ENCODE measurements around the gene ARPP19. TPM values are rescaled to one million over a fixed set of nuclear protein-coding genes. Genes with fewer than 3 reads are reported as not detected.

Gene ARPP19
- total RNA-seq, 1 experiment from 2014 or later, result 203 TPM

DNA sequence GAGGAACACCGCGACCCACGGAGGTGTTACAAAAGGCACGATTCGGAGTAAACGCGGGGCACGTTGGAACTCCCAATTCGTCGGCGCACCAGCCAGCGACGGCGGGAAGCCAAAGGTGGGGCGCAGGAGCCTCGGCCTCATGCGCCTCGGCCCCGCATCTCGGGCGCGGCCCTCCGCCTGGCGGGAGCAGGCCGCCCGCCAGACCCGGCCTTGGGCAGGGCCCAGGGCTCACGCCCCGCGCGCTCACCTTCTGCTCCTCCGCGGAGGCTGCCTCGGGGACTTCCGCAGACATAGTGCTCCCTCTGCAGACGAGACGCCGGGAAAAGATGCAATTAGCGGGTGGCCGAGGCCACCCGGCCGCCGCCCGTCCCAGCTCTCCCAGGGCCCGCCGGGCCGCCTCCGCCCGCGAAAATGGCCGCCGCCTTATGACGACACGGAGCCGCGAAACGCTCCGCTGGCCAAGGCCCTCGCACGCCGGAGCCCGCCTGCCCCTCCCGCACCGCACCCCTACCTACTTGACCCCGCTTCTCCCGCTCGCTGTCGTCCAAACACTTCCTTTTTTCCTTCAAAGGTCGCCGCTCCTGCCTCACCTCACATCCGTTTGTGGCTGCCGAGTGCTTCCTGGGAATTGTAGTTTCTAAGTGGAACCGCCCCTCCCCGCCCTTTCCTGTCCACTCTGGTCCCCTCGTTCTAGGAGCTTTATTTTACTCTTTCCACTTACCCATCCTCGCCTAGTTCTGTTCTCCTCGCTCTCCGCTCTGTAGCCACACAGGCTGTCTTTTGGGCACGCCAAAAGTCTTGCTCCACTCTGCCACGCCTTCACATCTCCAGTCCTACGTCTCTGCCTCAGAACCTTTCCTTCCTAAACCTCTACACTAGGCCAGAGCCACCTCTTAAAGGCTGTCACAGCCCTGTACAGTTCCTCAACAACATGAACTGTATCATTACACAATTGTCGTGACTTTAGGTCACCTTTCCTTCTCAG lies at the start of gene ARPP19 (continued):
- TF ChIP-seq STAT6 (CRISPR knock-in tag; conservative IDR thresholded peaks at IDR 0.05; ENCODE audit: low read depth), result no peak
- 0 out of 2 replicates have a peak, but pooled peaks have one; percentile 66 for TF ChIP-seq CBFB (CRISPR knock-in tag; IDR thresholded peaks at IDR 0.05; ENCODE audit: low read depth)
- TF ChIP-seq NR1H2 (CRISPR knock-in tag; IDR thresholded peaks at IDR 0.05), result no peak
- no peak for TF ChIP-seq IRF2 (CRISPR knock-in tag; IDR thresholded peaks at IDR 0.05; ENCODE audit: borderline replicate concordance, low read depth)

DNA sequence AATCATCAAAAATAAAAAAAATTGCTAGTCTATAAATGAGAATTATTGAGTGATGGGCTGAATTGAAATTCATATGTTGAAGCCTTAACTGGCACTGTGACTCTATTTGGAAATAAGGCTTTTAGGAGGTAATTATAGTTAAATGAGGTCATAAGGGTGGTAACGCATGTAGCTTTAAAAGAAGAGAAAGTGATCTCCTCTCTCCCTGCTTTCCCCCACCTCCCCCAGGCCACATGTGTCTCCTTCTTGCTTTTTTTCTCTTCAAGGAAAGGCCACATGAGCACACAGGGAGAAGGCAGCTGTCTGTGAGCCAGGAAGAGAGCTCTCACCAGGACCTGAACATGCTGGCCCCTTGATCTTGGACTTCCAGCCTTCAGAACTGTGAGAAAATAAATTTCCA lies 48.2 kb upstream of the ARPP19 start:
- Mint-ChIP-seq H3K27me3 (ENCODE audit: low read depth) (no peaks in the 10 kb centered on the region), H3K36me3 (no peaks in the 10 kb centered on the region; the same call in 1 of the 2 replicates), H3K9me3 (no peaks in the 10 kb centered on the region), H3K4me3 (no peak overlapping the region), H3K4me1 (peaks cover 8% of the 10 kb centered on the region), H3K27ac (no peak overlapping the region)
- CTCF ChIA-PET, result no interaction called here
- ATAC-seq, result no peak
- DNase-seq (ENCODE audit: low spot score), result no peak
- POLR2A ChIA-PET, result interaction anchor here (1.0 kb wide), 1 partner anchor 44 kb away, joined by 4 read pairs; no protein-coding TSS in a partner anchor
- no peak for TF ChIP-seq SMAD4 (CRISPR knock-in tag; IDR thresholded peaks at IDR 0.05)
- TF ChIP-seq ELF4 (CRISPR knock-in tag; IDR thresholded peaks at IDR 0.05; ENCODE audit: low read depth), result no peak
- TF ChIP-seq, protein P1, sequence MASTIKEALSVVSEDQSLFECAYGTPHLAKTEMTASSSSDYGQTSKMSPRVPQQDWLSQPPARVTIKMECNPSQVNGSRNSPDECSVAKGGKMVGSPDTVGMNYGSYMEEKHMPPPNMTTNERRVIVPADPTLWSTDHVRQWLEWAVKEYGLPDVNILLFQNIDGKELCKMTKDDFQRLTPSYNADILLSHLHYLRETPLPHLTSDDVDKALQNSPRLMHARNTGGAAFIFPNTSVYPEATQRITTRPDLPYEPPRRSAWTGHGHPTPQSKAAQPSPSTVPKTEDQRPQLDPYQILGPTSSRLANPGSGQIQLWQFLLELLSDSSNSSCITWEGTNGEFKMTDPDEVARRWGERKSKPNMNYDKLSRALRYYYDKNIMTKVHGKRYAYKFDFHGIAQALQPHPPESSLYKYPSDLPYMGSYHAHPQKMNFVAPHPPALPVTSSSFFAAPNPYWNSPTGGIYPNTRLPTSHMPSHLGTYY (CRISPR knock-in tag; IDR thresholded peaks at IDR 0.05), result no peak
- TF ChIP-seq EMX1 (CRISPR knock-in tag; IDR thresholded peaks at IDR 0.05), result no peak
- no peak for TF ChIP-seq GRHL2 (CRISPR knock-in tag; IDR thresholded peaks at IDR 0.05; ENCODE audit: insufficient replicate concordance, severe bottlenecking)
- TF ChIP-seq TEAD1 (CRISPR knock-in tag; IDR thresholded peaks at IDR 0.05), result no peak
- TF ChIP-seq MXD4 (CRISPR knock-in tag; IDR thresholded peaks at IDR 0.05; ENCODE audit: borderline replicate concordance), result no peak
- TF ChIP-seq, protein P2, sequence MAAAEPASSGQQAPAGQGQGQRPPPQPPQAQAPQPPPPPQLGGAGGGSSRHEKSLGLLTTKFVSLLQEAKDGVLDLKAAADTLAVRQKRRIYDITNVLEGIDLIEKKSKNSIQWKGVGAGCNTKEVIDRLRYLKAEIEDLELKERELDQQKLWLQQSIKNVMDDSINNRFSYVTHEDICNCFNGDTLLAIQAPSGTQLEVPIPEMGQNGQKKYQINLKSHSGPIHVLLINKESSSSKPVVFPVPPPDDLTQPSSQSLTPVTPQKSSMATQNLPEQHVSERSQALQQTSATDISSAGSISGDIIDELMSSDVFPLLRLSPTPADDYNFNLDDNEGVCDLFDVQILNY (CRISPR knock-in tag; IDR thresholded peaks at IDR 0.05), result no peak
- TF ChIP-seq ATF3 (CRISPR knock-in tag; conservative IDR thresholded peaks at IDR 0.05), result no peak
- TF ChIP-seq ZNF219 (CRISPR knock-in tag; IDR thresholded peaks at IDR 0.05; ENCODE audit: borderline replicate concordance), result no peak
- TF ChIP-seq E2F4 (CRISPR knock-in tag; IDR thresholded peaks at IDR 0.05; ENCODE audit: borderline replicate concordance, low read depth), result no peak
- TF ChIP-seq, protein P3, sequence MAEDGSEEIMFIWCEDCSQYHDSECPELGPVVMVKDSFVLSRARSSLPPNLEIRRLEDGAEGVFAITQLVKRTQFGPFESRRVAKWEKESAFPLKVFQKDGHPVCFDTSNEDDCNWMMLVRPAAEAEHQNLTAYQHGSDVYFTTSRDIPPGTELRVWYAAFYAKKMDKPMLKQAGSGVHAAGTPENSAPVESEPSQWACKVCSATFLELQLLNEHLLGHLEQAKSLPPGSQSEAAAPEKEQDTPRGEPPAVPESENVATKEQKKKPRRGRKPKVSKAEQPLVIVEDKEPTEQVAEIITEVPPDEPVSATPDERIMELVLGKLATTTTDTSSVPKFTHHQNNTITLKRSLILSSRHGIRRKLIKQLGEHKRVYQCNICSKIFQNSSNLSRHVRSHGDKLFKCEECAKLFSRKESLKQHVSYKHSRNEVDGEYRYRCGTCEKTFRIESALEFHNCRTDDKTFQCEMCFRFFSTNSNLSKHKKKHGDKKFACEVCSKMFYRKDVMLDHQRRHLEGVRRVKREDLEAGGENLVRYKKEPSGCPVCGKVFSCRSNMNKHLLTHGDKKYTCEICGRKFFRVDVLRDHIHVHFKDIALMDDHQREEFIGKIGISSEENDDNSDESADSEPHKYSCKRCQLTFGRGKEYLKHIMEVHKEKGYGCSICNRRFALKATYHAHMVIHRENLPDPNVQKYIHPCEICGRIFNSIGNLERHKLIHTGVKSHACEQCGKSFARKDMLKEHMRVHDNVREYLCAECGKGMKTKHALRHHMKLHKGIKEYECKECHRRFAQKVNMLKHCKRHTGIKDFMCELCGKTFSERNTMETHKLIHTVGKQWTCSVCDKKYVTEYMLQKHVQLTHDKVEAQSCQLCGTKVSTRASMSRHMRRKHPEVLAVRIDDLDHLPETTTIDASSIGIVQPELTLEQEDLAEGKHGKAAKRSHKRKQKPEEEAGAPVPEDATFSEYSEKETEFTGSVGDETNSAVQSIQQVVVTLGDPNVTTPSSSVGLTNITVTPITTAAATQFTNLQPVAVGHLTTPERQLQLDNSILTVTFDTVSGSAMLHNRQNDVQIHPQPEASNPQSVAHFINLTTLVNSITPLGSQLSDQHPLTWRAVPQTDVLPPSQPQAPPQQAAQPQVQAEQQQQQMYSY (CRISPR knock-in tag; IDR thresholded peaks at IDR 0.05), result no peak
- TF ChIP-seq, protein P4, sequence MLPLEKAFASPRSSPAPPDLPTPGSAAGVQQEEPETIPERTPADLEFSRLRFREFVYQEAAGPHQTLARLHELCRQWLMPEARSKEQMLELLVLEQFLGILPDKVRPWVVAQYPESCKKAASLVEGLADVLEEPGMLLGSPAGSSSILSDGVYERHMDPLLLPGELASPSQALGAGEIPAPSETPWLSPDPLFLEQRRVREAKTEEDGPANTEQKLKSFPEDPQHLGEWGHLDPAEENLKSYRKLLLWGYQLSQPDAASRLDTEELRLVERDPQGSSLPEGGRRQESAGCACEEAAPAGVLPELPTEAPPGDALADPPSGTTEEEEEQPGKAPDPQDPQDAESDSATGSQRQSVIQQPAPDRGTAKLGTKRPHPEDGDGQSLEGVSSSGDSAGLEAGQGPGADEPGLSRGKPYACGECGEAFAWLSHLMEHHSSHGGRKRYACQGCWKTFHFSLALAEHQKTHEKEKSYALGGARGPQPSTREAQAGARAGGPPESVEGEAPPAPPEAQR (CRISPR knock-in tag; IDR thresholded peaks at IDR 0.05), result no peak
- no peak for TF ChIP-seq CBFB (CRISPR knock-in tag; IDR thresholded peaks at IDR 0.05; ENCODE audit: low read depth)

Data from WTC11 (cell line).